H1 (cell line): ENCODE data around the gene EPHA10. TPM values are rescaled to one million over a fixed set of nuclear protein-coding genes. Genes with fewer than 3 reads are reported as not detected.

Source experiments
- CTCF ChIA-PET: fragments of 300-600 bp; sonication (Branson Sonifier 250); formaldehyde crosslinking; loops from one replicate; lab custom pipeline; 2021; ENCODE audit not compliant: partially characterized antibody; lab: Charles Lee
- POLR2A ChIA-PET: fragments of 300-600 bp; sonication (Branson Sonifier 250); formaldehyde crosslinking; loops from one replicate; lab custom pipeline; 2021; ENCODE audit warnings: inconsistent platforms; ENCODE audit not compliant: partially characterized antibody; lab: Charles Lee
- DNase-seq, 2 experiments: peaks; one replicate each; pipeline versions ENCODE4 v3.0.0 to v3.0.0-alpha.2; 2010 to 2022; ENCODE audit warnings: low spot score in 2 of 2, low read depth in 1 of 2, mixed read lengths in 1 of 2
- FAIRE-seq: peaks from 2 replicates; lab custom pipeline; 2011; peaks lifted over from hg19 to GRCh38; lab: Jason Lieb, UNC
- H2AFZ ChIP-seq: 2 replicates; pipeline ENCODE4 v1.8.1; 2012; ENCODE audit warnings: low read length, inconsistent platforms
- H2AK5ac ChIP-seq: 2 replicates; pipeline ENCODE4 v1.6.1; 2013; ENCODE audit warnings: low read depth, low read length
- H2BK120ac ChIP-seq: replicated peaks from 2 replicates; pipeline ENCODE3; 2013; ENCODE audit warnings: low read depth, low read length, inconsistent platforms
- H2BK12ac ChIP-seq: 2 replicates; pipeline ENCODE4 v1.6.1; 2013; ENCODE audit warnings: low read depth, low read length
- H2BK15ac ChIP-seq: 2 replicates; pipeline ENCODE4 v1.6.1; 2013; ENCODE audit warnings: low read length
- H2BK20ac ChIP-seq: 2 replicates; pipeline ENCODE4 v1.6.1; 2013; ENCODE audit warnings: low read length
- H2BK5ac ChIP-seq: 2 replicates; pipeline ENCODE4 v1.6.1; 2013; ENCODE audit warnings: low read depth, low read length
- H3K14ac ChIP-seq: 2 replicates; pipeline ENCODE4 v1.6.1; 2013; ENCODE audit warnings: inconsistent platforms; ENCODE audit not compliant: insufficient read length
- H3K18ac ChIP-seq: 2 replicates; pipeline ENCODE4 v1.6.1; 2013; ENCODE audit warnings: low read length; ENCODE audit errors: extremely low read depth
- H3K23ac ChIP-seq: 2 replicates; pipeline ENCODE4 v1.6.1; 2013; ENCODE audit warnings: inconsistent platforms; ENCODE audit not compliant: insufficient read length
- H3K23me2 ChIP-seq: 2 replicates; pipeline ENCODE4 v1.6.1; 2013; ENCODE audit warnings: low read depth, low read length
- H3K27ac ChIP-seq: 2 replicates; pipeline ENCODE4 v1.6.1; 2011; ENCODE audit warnings: low read depth, low read length, inconsistent platforms
- H3K27me3 ChIP-seq, 4 experiments: replicated peaks in 1 of 4; 1 replicate in 1 of 4; 2 replicates in 3 of 4; pipeline versions ENCODE4 v1.6.1 to v1.8.1; 2011 to 2013; ENCODE audit warnings: low read length in 3 of 4, mild to moderate bottlenecking in 3 of 4, inconsistent platforms in 2 of 4, mixed read lengths in 2 of 4, moderate library complexity in 1 of 4; ENCODE audit not compliant: control insufficient read depth in 3 of 4, insufficient read depth in 3 of 4; ENCODE audit errors: extremely low read depth in 1 of 4
- H3K36me3 ChIP-seq, 4 experiments: 2 replicates each; pipeline versions ENCODE4 v1.6.1 to v1.8.1; 2011 to 2013; ENCODE audit warnings: mild to moderate bottlenecking in 4 of 4, low read length in 3 of 4, moderate library complexity in 2 of 4, control low read depth in 1 of 4, inconsistent platforms in 1 of 4; ENCODE audit not compliant: insufficient read depth in 4 of 4, control insufficient read depth in 2 of 4
- H3K4ac ChIP-seq: replicated peaks from 2 replicates; pipeline ENCODE3; 2013; ENCODE audit warnings: low read length, low read depth, mixed read lengths, inconsistent platforms; ENCODE audit not compliant: insufficient read length
- H3K4me1 ChIP-seq, 4 experiments: replicated peaks in 1 of 4; 1 replicate in 1 of 4; 2 replicates in 3 of 4; pipeline versions ENCODE4 v1.6.1 to v1.8.1; 2011 to 2013; ENCODE audit warnings: low read length in 3 of 4, inconsistent platforms in 2 of 4, mixed read lengths in 1 of 4; ENCODE audit not compliant: insufficient read depth in 4 of 4, control insufficient read depth in 3 of 4
- H3K4me2 ChIP-seq, 2 experiments: 2 replicates each; pipeline versions ENCODE4 v1.6.1 to v1.8.1; 2011 to 2013; ENCODE audit warnings: low read depth in 2 of 2, low read length in 2 of 2, control low read depth in 1 of 2, inconsistent platforms in 1 of 2, mild to moderate bottlenecking in 1 of 2; ENCODE audit not compliant: insufficient read depth in 1 of 2
- H3K4me3 ChIP-seq, 4 experiments: fragments of 200-600, 300-600 bp in 1 of 4; sonication (generic), shearing (Covaris generic), sonication (Bioruptor Twin) in 1 of 4; 2 replicates each; pipeline versions ENCODE4 v1.5.1 to v1.8.1; 2011 to 2016; ENCODE audit warnings: low read length in 4 of 4, low read depth in 3 of 4, control low read depth in 2 of 4, inconsistent platforms in 2 of 4, mild to moderate bottlenecking in 2 of 4, mixed read lengths in 1 of 4, moderate library complexity in 1 of 4; ENCODE audit not compliant: insufficient read depth in 2 of 4; ENCODE audit errors: extremely low read depth in 1 of 4
- H3K56ac ChIP-seq: replicated peaks from 2 replicates; pipeline ENCODE3; 2013; ENCODE audit warnings: low read depth, mild to moderate bottlenecking, mixed read lengths, low read length, inconsistent platforms; ENCODE audit not compliant: insufficient read length
- H3K79me1 ChIP-seq: 2 replicates; pipeline ENCODE4 v1.6.1; 2013; ENCODE audit warnings: low read depth, low read length, control low read depth
- H3K79me2 ChIP-seq, 2 experiments: 2 replicates each; pipeline versions ENCODE4 v1.6.1 to v1.8.1; 2012 to 2013; ENCODE audit warnings: low read length in 2 of 2, mild to moderate bottlenecking in 2 of 2, inconsistent platforms in 1 of 2; ENCODE audit not compliant: insufficient read depth in 2 of 2, control insufficient read depth in 1 of 2
- H3K9ac ChIP-seq, 4 experiments: replicated peaks in 1 of 4; 1 replicate in 1 of 4; 2 replicates in 3 of 4; pipeline versions ENCODE4 v1.6.1 to v1.8.1; 2011 to 2013; ENCODE audit warnings: low read depth in 3 of 4, low read length in 3 of 4, control low read depth in 2 of 4, mild to moderate bottlenecking in 2 of 4, moderate library complexity in 2 of 4, inconsistent platforms in 1 of 4; ENCODE audit errors: extremely low read depth in 1 of 4
- H3K9me3 ChIP-seq, 2 experiments: 2 replicates each; pipeline versions ENCODE4 v1.6.1 to v1.8.1; 2012 to 2013; ENCODE audit warnings: mild to moderate bottlenecking in 2 of 2, moderate library complexity in 2 of 2, control low read depth in 1 of 2, inconsistent platforms in 1 of 2, low read depth in 1 of 2, low read length in 1 of 2, mixed read lengths in 1 of 2; ENCODE audit not compliant: insufficient read depth in 2 of 2
- H4K20me1 ChIP-seq, 2 experiments: replicated peaks in 1 of 2; 2 replicates each; pipeline versions ENCODE3 to v1.8.1; 2011 to 2013; ENCODE audit warnings: inconsistent platforms in 2 of 2, low read length in 2 of 2, mild to moderate bottlenecking in 1 of 2; ENCODE audit not compliant: insufficient read depth in 2 of 2, control insufficient read depth in 1 of 2
- H4K5ac ChIP-seq: 2 replicates; pipeline ENCODE4 v1.6.1; 2013; ENCODE audit warnings: low read length, low read depth, mixed read lengths, inconsistent platforms; ENCODE audit not compliant: insufficient read length
- H4K8ac ChIP-seq: 2 replicates; pipeline ENCODE4 v1.8.0; 2013; ENCODE audit warnings: mild to moderate bottlenecking, moderate library complexity, low read length, inconsistent platforms; ENCODE audit not compliant: insufficient read depth; ENCODE audit errors: extremely low read depth
- H4K91ac ChIP-seq: replicated peaks from 2 replicates; pipeline ENCODE3; 2013; ENCODE audit warnings: low read length, mixed read lengths, inconsistent platforms; ENCODE audit not compliant: insufficient read length
- RAD21 ChIP-seq, 2 experiments: IDR thresholded peaks in 1 of 2; conservative IDR thresholded peaks in 1 of 2; 2 replicates each; pipeline ENCODE4 v1.6.1; 2011; ENCODE audit warnings: low read depth in 2 of 2, low read length in 2 of 2, improper control_type of control experiment in 1 of 2, inconsistent platforms in 1 of 2, mild to moderate bottlenecking in 1 of 2, moderate library complexity in 1 of 2
- SP1 ChIP-seq: IDR thresholded peaks from 2 replicates; pipeline ENCODE4 v1.6.1; 2011; ENCODE audit warnings: low read depth, low read length
- SUZ12 ChIP-seq: fragments of 200-600 bp; sonication (generic); IDR thresholded peaks from 2 replicates; pipeline ENCODE4 v1.6.1; 2012; ENCODE audit warnings: mild to moderate bottlenecking, inconsistent platforms, low read length, moderate library complexity, mixed read lengths
- WGBS, 2 experiments: shearing (Covaris generic) in 1 of 2; methylation state at CpG; one replicate each; pipeline versions ENCODE4 v1.1.6 to v1.1.7; 2013 to 2015; ENCODE audit warnings: low lambda C conversion rate in 2 of 2, mixed read lengths in 2 of 2, inconsistent platforms in 1 of 2, low coverage in 1 of 2, missing lambda C conversion rate in 1 of 2; ENCODE audit not compliant: insufficient replicate concordance in 2 of 2, insufficient coverage in 1 of 2, insufficient read length in 1 of 2; ENCODE audit errors: extremely low coverage in 1 of 2, missing lambda C conversion rate in 1 of 2; 5-methylcytosine and 5-hydroxymethylcytosine counted together
- polyA plus RNA-seq, 7 experiments: library from polyadenylated mRNA; depleted of rRNA in 3 of 7; stranded (reverse) in 5 of 7; unstranded in 2 of 7; fragments of >200 nt in 5 of 7; fragments of 200-250 nt in 2 of 7; gene quantifications; 1 replicate in 5 of 7; 2 replicates in 1 of 7; 4 replicates in 1 of 7; pipeline versions ENCODE4 v1.2.1 to v1.2.3, GENCODE V29; 2011 to 2013; ENCODE audit warnings: missing spikeins in 2 of 7, mixed read lengths in 2 of 7
- total RNA-seq: library from RNA; stranded (reverse); fragmentation: NEBNext Ultra II Directional; extraction: Animal tissue kit (Norgen Biotek cat#: 25700); gene quantifications from 2 replicates; pipeline ENCODE4 v1.2.1, GENCODE V29; 2021

Gene EPHA10
- total and polyA plus RNA-seq, 2 of the 8 experiments (the other 6 are each of a cell fraction or from before 2014, with no cell fraction given) = 0.54 to 1.0 TPM

GRCh38 chr1:37792943-37793686, 28.2 kb upstream of the EPHA10 start:
- Histone ChIP-seq H3K79me1 (no peaks in the 10 kb centered on the region), H2BK20ac (no peak overlapping the region), H3K4me1 (peaks cover 0 to 7% (median 5%) of the 10 kb centered on the region in 4 experiments; a peak in 6 of 7 replicates), H2AFZ (no peak overlapping the region), H4K5ac (no peak overlapping the region), H3K27me3 (peaks cover 10 to 38% (median 31%) of the 10 kb centered on the region in 4 experiments), H3K4ac (no peak overlapping the region), H2BK15ac (no peak overlapping the region), H3K9me3 (no peaks in the 10 kb centered on the region), H3K18ac (no peak overlapping the region), H3K27ac (no peak overlapping the region), H3K9ac (no peak overlapping the region), H3K23me2 (peaks cover 8% of the 10 kb centered on the region), H2AK5ac (no peak overlapping the region), H4K91ac (no peak overlapping the region), H3K14ac (no peak overlapping the region), H4K20me1 (peaks cover 0 to 7% of the 10 kb centered on the region in 2 experiments), H2BK5ac (no peak overlapping the region), H2BK120ac (no peak overlapping the region), H4K8ac (no peak overlapping the region), H3K79me2 (no peaks in the 10 kb centered on the region), H3K56ac (no peak overlapping the region), H3K23ac (no peak overlapping the region)
- DNase-seq (peak in 1 of 2 experiments; percentile 51), FAIRE-seq (no peak)
- WGBS, 2 experiments = 51% methylated on average over 30 of the region's 36 CpGs; no CpG with 5 or more reads in 1 of the 2 experiments
- ChIA-PET POLR2A (interaction anchor here (0.9 to 1.5 kb wide), 2 partner anchors 15 to 26 kb away, joined by 3 read pairs; partner anchors contain the start of gene YRDC), CTCF (interaction anchor here (0.7 kb wide), 1 partner anchor 27 kb away, joined by 3 read pairs; no protein-coding TSS in a partner anchor)
- TF ChIP-seq SP1 (no peak), RAD21 (IDR thresholded peaks at IDR 0.05 in 1 of 2, conservative IDR thresholded peaks at IDR 0.05 in 1 of 2; ENCODE audit: low read depth in 2 of 2, low read length in 2 of 2) (no peak), SUZ12 (peak; percentile 28; the same call in 1 of the 2 replicates)
- TF ChIP-seq, all 59 proteins: peak for 1
- Histone ChIP-seq H3K4me3 (peak overlapping the region; percentile 27 to 79 (median 50); a peak in 6 of 8 replicates), H3K36me3 (no peaks in the 10 kb centered on the region), H2BK12ac (no peak overlapping the region), H3K4me2 (peak overlapping the region; percentile 79 to 99)
